GM23338 (cell line): ENCODE measurements around the gene ZNF366. TPM values are rescaled to one million over a fixed set of nuclear protein-coding genes. Genes with fewer than 3 reads are reported as not detected.

Source experiments
- ATAC-seq: fragments of 200-7000 bp; cut with Tn5 transposase; 3 replicates; pipeline ENCODE4 v1.9.1; 2020
- DNase-seq: peaks from one replicate; pipeline ENCODE4 v3.0.0-alpha.2; 2015; ENCODE audit warnings: low spot score
- H2AFZ ChIP-seq: fragments of 200-600 bp; sonication (generic); 2 replicates; pipeline ENCODE4 v1.8.0; 2016; ENCODE audit warnings: antibody characterized with exemption, mild to moderate bottlenecking, moderate library complexity
- H3F3A ChIP-seq: fragments of 200-600 bp; sonication (generic); replicated peaks from 2 replicates; pipeline ENCODE4 v1.8.0; 2017; ENCODE audit warnings: antibody characterized with exemption, mixed run types, low read depth
- H3K27ac ChIP-seq: fragments of 200-600 bp; sonication (generic); 2 replicates; pipeline ENCODE4 v1.6.1; 2016; ENCODE audit warnings: low read depth
- H3K27me3 ChIP-seq: fragments of 200-600 bp; sonication (generic); 2 replicates; pipeline ENCODE4 v1.8.0; 2016; ENCODE audit warnings: mild to moderate bottlenecking, mixed run types, moderate library complexity; ENCODE audit not compliant: insufficient read depth
- H3K36me3 ChIP-seq: fragments of 200-600 bp; sonication (generic); 2 replicates; pipeline ENCODE4 v1.8.0; 2016; ENCODE audit warnings: mild to moderate bottlenecking; ENCODE audit not compliant: insufficient read depth
- H3K4me1 ChIP-seq: fragments of 200-600 bp; sonication (generic); 2 replicates; pipeline ENCODE4 v1.8.0; 2016; ENCODE audit warnings: mild to moderate bottlenecking, moderate library complexity; ENCODE audit not compliant: insufficient read depth
- H3K4me2 ChIP-seq: fragments of 200-600 bp; sonication (generic); 2 replicates; pipeline ENCODE4 v1.7.1; 2017; ENCODE audit warnings: mixed run types
- H3K4me3 ChIP-seq: fragments of 200-600 bp; sonication (generic); 2 replicates; pipeline ENCODE4 v1.6.1; 2016; ENCODE audit warnings: mixed run types
- H3K79me2 ChIP-seq: fragments of 200-600 bp; sonication (generic); replicated peaks from 2 replicates; pipeline ENCODE4 v1.8.0; 2017; ENCODE audit warnings: mild to moderate bottlenecking; ENCODE audit not compliant: insufficient read depth
- H3K9me2 ChIP-seq: fragments of 200-600 bp; sonication (generic); 2 replicates; pipeline ENCODE4 v1.8.0; 2017; ENCODE audit not compliant: insufficient read depth
- H4K20me1 ChIP-seq: fragments of 200-600 bp; sonication (generic); replicated peaks from 2 replicates; pipeline ENCODE4 v1.8.0; 2017; ENCODE audit warnings: mild to moderate bottlenecking; ENCODE audit not compliant: insufficient read depth
- H3K27ac Mint-ChIP-seq: 2 replicates; pipeline ENCODE4 v1.8.0; 2020; ENCODE audit warnings: inconsistent platforms, mild to moderate bottlenecking, moderate library complexity, mixed read lengths
- H3K27me3 Mint-ChIP-seq: 3 replicates; pipeline ENCODE4 v1.8.0; 2022; ENCODE audit warnings: low read depth, mild to moderate bottlenecking, moderate library complexity, mixed read lengths, inconsistent platforms; ENCODE audit not compliant: insufficient read depth, poor library complexity
- H3K36me3 Mint-ChIP-seq: 3 replicates; pipeline ENCODE4 v1.8.0; 2021; ENCODE audit warnings: low read depth, mild to moderate bottlenecking, inconsistent platforms, moderate library complexity, mixed read lengths
- H3K4me1 Mint-ChIP-seq: 3 replicates; pipeline ENCODE4 v1.8.0; 2020; ENCODE audit warnings: mild to moderate bottlenecking, inconsistent platforms, mixed read lengths
- H3K4me3 Mint-ChIP-seq: 3 replicates; pipeline ENCODE4 v1.8.0; 2021; ENCODE audit warnings: moderate library complexity, mild to moderate bottlenecking, inconsistent platforms, mixed read lengths
- H3K9me3 Mint-ChIP-seq: 3 replicates; pipeline ENCODE4 v1.8.0; 2020; ENCODE audit warnings: moderate library complexity, mild to moderate bottlenecking, inconsistent platforms, mixed read lengths
- CREB1 ChIP-seq: fragments of 250-450 bp; sonication (Bioruptor Pico); IDR thresholded peaks from 2 replicates; pipeline ENCODE4 v1.5.0; 2020; ENCODE audit warnings: low read depth, mild to moderate bottlenecking, moderate library complexity
- CTCF ChIP-seq, 2 experiments: fragments of 200-600 bp in 1 of 2; sonication (generic) in 1 of 2; conservative IDR thresholded peaks; 2 replicates each; pipeline versions ENCODE4 v1.5.1 to v1.6.1; 2016 to 2017; ENCODE audit warnings: antibody characterized with exemption in 2 of 2, low read depth in 2 of 2, mild to moderate bottlenecking in 2 of 2, moderate library complexity in 1 of 2
- ETS1 ChIP-seq: IDR thresholded peaks from 2 replicates; pipeline ENCODE4 v1.6.1; 2016; ENCODE audit warnings: antibody characterized with exemption
- EZH2 ChIP-seq: fragments of 200-600 bp; sonication (generic); IDR thresholded peaks from one replicate; pipeline ENCODE4 v1.8.0; 2017; ENCODE audit warnings: antibody characterized with exemption, mild to moderate bottlenecking, low read depth; ENCODE audit not compliant: unreplicated experiment
- EZH2phosphoT487 ChIP-seq: fragments of 200-600 bp; sonication (generic); IDR thresholded peaks from one replicate; pipeline ENCODE4 v1.8.1; 2018; ENCODE audit warnings: antibody characterized with exemption; ENCODE audit not compliant: unreplicated experiment
- JUNB ChIP-seq: IDR thresholded peaks from one replicate; pipeline ENCODE4 v1.6.1; 2016; ENCODE audit warnings: antibody characterized with exemption; ENCODE audit not compliant: unreplicated experiment
- NANOG ChIP-seq: IDR thresholded peaks from 2 replicates; pipeline ENCODE4 v1.6.1; 2016; ENCODE audit warnings: antibody characterized with exemption, borderline replicate concordance
- POLR2AphosphoS5 ChIP-seq: IDR thresholded peaks from 2 replicates; pipeline ENCODE4 v1.6.1; 2016; ENCODE audit warnings: antibody characterized with exemption, low read depth
- REST ChIP-seq: IDR thresholded peaks from one replicate; pipeline ENCODE4 v1.6.1; 2018; ENCODE audit warnings: antibody characterized with exemption; ENCODE audit not compliant: unreplicated experiment
- STAT1 ChIP-seq: IDR thresholded peaks from one replicate; pipeline ENCODE4 v1.6.1; 2016; ENCODE audit warnings: antibody characterized with exemption; ENCODE audit not compliant: unreplicated experiment
- ZNF114 ChIP-seq: fragments of 250-450 bp; sonication (Bioruptor Pico); IDR thresholded peaks from 2 replicates; pipeline ENCODE4 v1.5.0; 2020; ENCODE audit warnings: mild to moderate bottlenecking, moderate library complexity
- ZNF331 ChIP-seq: fragments of 250-450 bp; sonication (Bioruptor Pico); IDR thresholded peaks from 2 replicates; pipeline ENCODE4 v1.5.0; 2020; ENCODE audit warnings: low read depth, mild to moderate bottlenecking, moderate library complexity
- ZNF462 ChIP-seq: fragments of 250-450 bp; sonication (Bioruptor Pico); IDR thresholded peaks from 2 replicates; pipeline ENCODE4 v1.5.0; 2020; ENCODE audit warnings: mild to moderate bottlenecking, moderate library complexity
- polyA plus RNA-seq: library from polyadenylated mRNA; unstranded; fragments of >200 nt; fragmentation: Nextera tagmentation; extraction: Ambion mirVana; gene quantifications from 2 replicates; pipeline ENCODE4 v1.2.1, GENCODE V29; 2016
- total RNA-seq: library from RNA; depleted of rRNA; stranded (reverse); fragments of >200 nt; shearing (Covaris generic); gene quantifications from 2 replicates; pipeline ENCODE4 v1.2.3, GENCODE V29; 2014

Gene ZNF366
- total and polyA plus RNA-seq, 2 experiments from 2014 or later: not detected

GRCh38 chr5:72472031-72472430 lies 35.2 kb downstream of the ZNF366 start:
- DNase-seq (no peak), ATAC-seq (no peak)
- Histone ChIP-seq H3K9me2 (peaks cover 15% of the 10 kb centered on the region; the same call in 1 of the 2 replicates), H4K20me1 (no peaks in the 10 kb centered on the region), H3F3A (no peaks in the 10 kb centered on the region), H3K27ac (no peak overlapping the region), H3K4me3 (no peak overlapping the region), H3K4me1 (no peaks in the 10 kb centered on the region), H3K27me3 (no peaks in the 10 kb centered on the region), H3K36me3 (no peaks in the 10 kb centered on the region), H3K79me2 (no peaks in the 10 kb centered on the region), H2AFZ (no peak overlapping the region), H3K4me2 (no peak overlapping the region)
- H3K9me3 Mint-ChIP-seq: no peaks in the 10 kb centered on the region
- no peaks in the 10 kb centered on the region for H3K27me3 Mint-ChIP-seq
- H3K4me3 Mint-ChIP-seq: no peak overlapping the region
- no peak for TF ChIP-seq CREB1 (CRISPR knock-in tag)
- TF ChIP-seq ZNF462 (CRISPR knock-in tag): no peak
- TF ChIP-seq ETS1: no peak
- TF ChIP-seq EZH2phosphoT487: no peak
- no peak for TF ChIP-seq STAT1
- TF ChIP-seq ZNF114 (CRISPR knock-in tag): no peak
- no peak for TF ChIP-seq JUNB
- no peak for TF ChIP-seq REST
- no peak for TF ChIP-seq EZH2
- TF ChIP-seq POLR2AphosphoS5: no peak
- TF ChIP-seq ZNF331 (CRISPR knock-in tag): no peak
- no peak for TF ChIP-seq CTCF (conservative IDR thresholded peaks at IDR 0.05; ENCODE audit: low read depth in 2 of 2)
- no peak for TF ChIP-seq NANOG
- H3K4me1 Mint-ChIP-seq: peaks cover 4% of the 10 kb centered on the region; the same call in 1 of the 3 replicates
- no peak overlapping the region for H3K27ac Mint-ChIP-seq
- H3K36me3 Mint-ChIP-seq: no peaks in the 10 kb centered on the region
